Kidney tubule cell (primary cell): ENCODE data around the gene ARHGAP26.

ENCODE experiments used
- DNase-seq: peaks from one replicate; pipeline ENCODE4 v3.0.0-alpha.2; 2018; ENCODE audit warnings: low spot score

The ARHGAP26 gene

GRCh38 chr5:142811866-142812557 is 41.8 kb downstream of the ARHGAP26 start:
- DNase-seq: peak; percentile 29

GRCh38 chr5:142813220-142813619 is 43.0 kb downstream of the ARHGAP26 start:
- no peak for DNase-seq

- no peak for DNase-seq
Measured at GRCh38 chr5:142814122-142814521, 43.9 kb downstream of the ARHGAP26 start.

- DNase-seq: no peak
Measured at GRCh38 chr5:142815469-142815868, 45.3 kb downstream of the ARHGAP26 start.

- DNase-seq: peak; percentile 73
Measured at GRCh38 chr5:142816531-142817430, 46.6 kb downstream of the ARHGAP26 start.

- DNase-seq: no peak
Measured at GRCh38 chr5:142817949-142818431, 47.8 kb downstream of the ARHGAP26 start.

- DNase-seq: peak; percentile 69
Measured at GRCh38 chr5:142819292-142819691, 49.1 kb downstream of the ARHGAP26 start.

- peak; percentile 44 for DNase-seq
Measured at GRCh38 chr5:142819825-142820224, 49.6 kb downstream of the ARHGAP26 start.

GRCh38 chr5:142820447-142820846 is 50.3 kb downstream of the ARHGAP26 start:
- no peak for DNase-seq

- no peak for DNase-seq
Measured at GRCh38 chr5:142821034-142821732, 51.0 kb downstream of the ARHGAP26 start.

- peak; percentile 99 for DNase-seq
Measured at GRCh38 chr5:142821733-142822487, 51.7 kb downstream of the ARHGAP26 start.

- no peak for DNase-seq
Measured at GRCh38 chr5:142823126-142823525, 52.9 kb downstream of the ARHGAP26 start.

- no peak for DNase-seq
Measured at GRCh38 chr5:142823806-142824205, 53.6 kb downstream of the ARHGAP26 start.

- DNase-seq: no peak
Measured at GRCh38 chr5:142824391-142824790, 54.2 kb downstream of the ARHGAP26 start.

- DNase-seq: peak; percentile 68
Measured at GRCh38 chr5:142825378-142826089, 55.4 kb downstream of the ARHGAP26 start.

- peak; percentile 32 for DNase-seq
Measured at GRCh38 chr5:142826093-142826492, 55.9 kb downstream of the ARHGAP26 start.

- peak; percentile 93 for DNase-seq
Measured at GRCh38 chr5:142826741-142827492, 56.7 kb downstream of the ARHGAP26 start.

GRCh38 chr5:142827934-142828576 is 57.9 kb downstream of the ARHGAP26 start:
- DNase-seq: peak; percentile 40

GRCh38 chr5:142828797-142829535 is 58.8 kb downstream of the ARHGAP26 start:
- DNase-seq: no peak
